Mucosa of descending colon (tissue), 3 donors: Measurements from ENCODE around the gene OVCH2. TPM values are rescaled to one million over a fixed set of nuclear protein-coding genes. Genes with fewer than 3 reads are reported as not detected.

Source experiments
- total RNA-seq, 3 donors: library from RNA; stranded (reverse); fragmentation: NEBNext Ultra II Directional in 2 of 3; extraction: Animal tissue kit (Norgen Biotek cat#: 25700) in 2 of 3; gene quantifications; one replicate each; pipeline versions ENCODE4 v1.2.1 to v1.2.4, GENCODE V29; 2021 to 2023
- donor health status: DM: no; HTN: no; CAD: no; lungs with moderate emphysema.
- donor health status: DM: no; HTN: no; CAD: no.
- donor health status: DM: no; HTN: yes; CAD: no.

The OVCH2 gene
- total RNA-seq, 3 donors from 2014 or later, result not detected

Other genes with a start within 250 kb of the OVCH2 start
- 10 to 100 TPM in 1 of 3 donors, 1 to 10 TPM in 2; 2.1 to 11.2 (median 5.2) TPM for gene OLFML1, start 221.0 kb downstream of the OVCH2 start, total RNA-seq
- 10 to 100 TPM; 40.1 to 83.5 (median 69.2) TPM for gene PPFIBP2, start 192.5 kb downstream of the OVCH2 start, total RNA-seq
- gene CYB5R2, start 33.0 kb downstream of the OVCH2 start, total RNA-seq, result 1 to 10 TPM; 2.3 to 7.0 (median 6.3) TPM
- gene OR5P2, start 90.5 kb upstream of the OVCH2 start, total RNA-seq, result not detected
- not detected for gene OR5P3, start 124.4 kb upstream of the OVCH2 start, total RNA-seq
- not detected for gene OR10A6, start 224.8 kb upstream of the OVCH2 start, total RNA-seq
- gene OR10A3, start 235.2 kb upstream of the OVCH2 start, total RNA-seq, result not detected